Stomach smooth muscle (tissue), 2 donors: ENCODE data around the gene EDIL3.

ENCODE experiments used
- H3K27ac ChIP-seq: one replicate; pipeline ENCODE4 v1.7.0; 2013; ENCODE audit warnings: mild to moderate bottlenecking, low read length, inconsistent platforms
- H3K27me3 ChIP-seq, 2 donors: one replicate each; pipeline ENCODE4 v1.7.0; 2013; ENCODE audit warnings: low read length in 2 of 2; ENCODE audit not compliant: insufficient read depth in 2 of 2, control insufficient read depth in 1 of 2
- H3K36me3 ChIP-seq, 2 donors: one replicate each; pipeline ENCODE4 v1.7.0; 2013; ENCODE audit warnings: low read length in 2 of 2; ENCODE audit not compliant: control insufficient read depth in 2 of 2, insufficient read depth in 2 of 2
- H3K4me1 ChIP-seq: one replicate; pipeline ENCODE4 v1.7.0; 2013; ENCODE audit warnings: low read length; ENCODE audit not compliant: control insufficient read depth, insufficient read depth
- H3K4me3 ChIP-seq, 2 donors: one replicate each; pipeline ENCODE4 v1.7.0; 2013; ENCODE audit warnings: low read length in 2 of 2
- H3K9ac ChIP-seq, 2 donors: one replicate each; pipeline ENCODE4 v1.7.0; 2013; ENCODE audit warnings: low read length in 2 of 2, mild to moderate bottlenecking in 1 of 2
- H3K9me3 ChIP-seq, 2 donors: one replicate each; pipeline ENCODE4 v1.7.0; 2013; ENCODE audit warnings: low read length in 2 of 2; ENCODE audit not compliant: control insufficient read depth in 2 of 2
- donor health status: healthy.
- donor health status: Pancreatic carcinoma.

EDIL3 gene

GRCh38 chr5:83914199-83914598 lies 470.5 kb downstream of the EDIL3 start:
- no peaks in the 10 kb centered on the region for H3K9me3 ChIP-seq
- no peaks in the 10 kb centered on the region for H3K36me3 ChIP-seq

GRCh38 chr5:83913593-83913992 lies 471.1 kb downstream of the EDIL3 start:
- Histone ChIP-seq H3K9ac (no peak overlapping the region), H3K4me1 (no peaks in the 10 kb centered on the region), H3K27ac (no peak overlapping the region), H3K9me3 (no peaks in the 10 kb centered on the region), H3K27me3 (no peaks in the 10 kb centered on the region), H3K4me3 (no peak overlapping the region), H3K36me3 (no peaks in the 10 kb centered on the region)

More at GRCh38 chr5:83914199-83914598, 470.5 kb downstream of the EDIL3 start:
- Histone ChIP-seq H3K27ac (no peak overlapping the region), H3K27me3 (no peaks in the 10 kb centered on the region), H3K4me3 (no peak overlapping the region), H3K9ac (no peak overlapping the region), H3K4me1 (no peaks in the 10 kb centered on the region)

- Histone ChIP-seq H3K9ac (no peak overlapping the region), H3K4me1 (no peaks in the 10 kb centered on the region), H3K36me3 (no peaks in the 10 kb centered on the region), H3K4me3 (no peak overlapping the region), H3K27me3 (no peaks in the 10 kb centered on the region), H3K9me3 (no peaks in the 10 kb centered on the region), H3K27ac (no peak overlapping the region)
Observed at GRCh38 chr5:83911367-83911919, 473.2 kb downstream of the EDIL3 start.

GRCh38 chr5:83900306-83900705 lies 484.4 kb downstream of the EDIL3 start:
- H3K9me3 ChIP-seq = no peaks in the 10 kb centered on the region
- no peak overlapping the region for H3K27ac ChIP-seq
- no peaks in the 10 kb centered on the region for H3K4me1 ChIP-seq
- H3K9ac ChIP-seq = no peak overlapping the region
- no peak overlapping the region for H3K4me3 ChIP-seq
- H3K27me3 ChIP-seq = no peaks in the 10 kb centered on the region
- H3K36me3 ChIP-seq = no peaks in the 10 kb centered on the region

- no peaks in the 10 kb centered on the region for H3K36me3 ChIP-seq
- H3K27ac ChIP-seq = no peak overlapping the region
- no peak overlapping the region for H3K4me3 ChIP-seq
- H3K4me1 ChIP-seq = no peaks in the 10 kb centered on the region
- H3K9me3 ChIP-seq = no peaks in the 10 kb centered on the region
- no peak overlapping the region for H3K9ac ChIP-seq
- H3K27me3 ChIP-seq = no peaks in the 10 kb centered on the region
Observed at GRCh38 chr5:83899326-83899970, 485.2 kb downstream of the EDIL3 start.

GRCh38 chr5:83895860-83896259 lies 488.8 kb downstream of the EDIL3 start:
- Histone ChIP-seq H3K9ac (no peak overlapping the region), H3K9me3 (no peaks in the 10 kb centered on the region), H3K36me3 (no peaks in the 10 kb centered on the region), H3K4me3 (no peak overlapping the region), H3K27ac (no peak overlapping the region), H3K4me1 (no peaks in the 10 kb centered on the region), H3K27me3 (no peaks in the 10 kb centered on the region)

GRCh38 chr5:83891261-83891660 lies 493.4 kb downstream of the EDIL3 start:
- H3K27me3 ChIP-seq = no peaks in the 10 kb centered on the region
- no peaks in the 10 kb centered on the region for H3K4me1 ChIP-seq
- H3K27ac ChIP-seq = no peak overlapping the region
- H3K9me3 ChIP-seq = no peaks in the 10 kb centered on the region
- H3K4me3 ChIP-seq = no peak overlapping the region
- no peaks in the 10 kb centered on the region for H3K36me3 ChIP-seq
- H3K9ac ChIP-seq = no peak overlapping the region
